ENCODE measurements around the gene CCDC102B. TPM values are rescaled to one million over a fixed set of nuclear protein-coding genes. Genes with fewer than 3 reads are reported as not detected.
"Not testable (repeated sequence)": the region's sequence is repeated elsewhere in the genome, so short reads cannot be mapped to it uniquely, and the experiment has no call there.

The CCDC102B gene
- total and polyA plus RNA-seq, 2 experiments from 2014 or later, result 1.3 to 2.1 TPM

DNA sequence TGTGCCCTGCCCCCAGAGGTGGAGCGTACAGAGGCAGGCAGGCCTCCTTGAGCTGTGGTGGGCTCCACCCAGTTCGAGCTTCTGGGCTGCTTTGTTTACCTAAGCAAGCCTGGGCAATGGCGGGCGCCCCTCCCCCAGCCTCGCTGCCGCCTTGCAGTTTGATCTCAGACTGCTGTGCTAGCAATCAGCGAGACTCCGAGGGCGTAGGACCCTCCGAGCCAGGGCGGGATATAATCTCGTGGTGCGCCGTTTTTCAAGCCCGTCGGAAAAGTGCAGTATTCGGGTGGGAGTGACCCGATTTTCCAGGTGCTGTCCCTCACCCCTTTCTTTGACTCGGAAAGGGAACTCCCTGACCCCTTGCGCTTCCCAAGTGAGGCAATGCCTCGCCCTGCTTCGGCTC, 7.6 kb upstream of the CCDC102B start:
- H3K4me3 ChIP-seq, result not testable (repeated sequence)

GRCh38 chr18:68791801-68792200, 6.1 kb upstream of the CCDC102B start:
- Histone ChIP-seq H3K79me2 (replicated peaks; ENCODE audit: insufficient read depth) (no peaks in the 10 kb centered on the region), H3K4me1 (ENCODE audit: insufficient read depth) (no peaks in the 10 kb centered on the region), H3K9me2 (ENCODE audit: insufficient read depth) (peaks cover 13% of the 10 kb centered on the region), H3K4me3 (no peak overlapping the region), H3K27ac (ENCODE audit: low read depth) (no peak overlapping the region), H2AFZ (no peak overlapping the region), H3K27me3 (ENCODE audit: insufficient read depth) (no peaks in the 10 kb centered on the region), H3K36me3 (ENCODE audit: insufficient read depth) (no peaks in the 10 kb centered on the region), H4K20me1 (replicated peaks; ENCODE audit: insufficient read depth) (no peaks in the 10 kb centered on the region), H3F3A (replicated peaks; ENCODE audit: low read depth) (no peaks in the 10 kb centered on the region), H3K4me2 (no peak overlapping the region)
- DNase-seq (ENCODE audit: low spot score) (no peak), ATAC-seq (no peak)
- Mint-ChIP-seq H3K36me3 (ENCODE audit: low read depth) (peaks cover 3% of the 10 kb centered on the region; the same call in 1 of the 3 replicates), H3K4me3 (no peak overlapping the region), H3K9me3 (peaks cover 2% of the 10 kb centered on the region; the same call in 1 of the 3 replicates), H3K27me3 (ENCODE audit: insufficient read depth, low read depth, poor library complexity) (no peaks in the 10 kb centered on the region), H3K4me1 (peaks cover 9% of the 10 kb centered on the region), H3K27ac (no peak overlapping the region)
- no peak for TF ChIP-seq STAT1 (IDR thresholded peaks at IDR 0.05; ENCODE audit: unreplicated experiment)
- TF ChIP-seq ZNF114 (CRISPR knock-in tag; IDR thresholded peaks at IDR 0.05), result no peak
- TF ChIP-seq EZH2 (IDR thresholded peaks at IDR 0.05; ENCODE audit: low read depth, unreplicated experiment), result no peak
- no peak for TF ChIP-seq ZNF331 (CRISPR knock-in tag; IDR thresholded peaks at IDR 0.05; ENCODE audit: low read depth)
- TF ChIP-seq, protein P1, sequence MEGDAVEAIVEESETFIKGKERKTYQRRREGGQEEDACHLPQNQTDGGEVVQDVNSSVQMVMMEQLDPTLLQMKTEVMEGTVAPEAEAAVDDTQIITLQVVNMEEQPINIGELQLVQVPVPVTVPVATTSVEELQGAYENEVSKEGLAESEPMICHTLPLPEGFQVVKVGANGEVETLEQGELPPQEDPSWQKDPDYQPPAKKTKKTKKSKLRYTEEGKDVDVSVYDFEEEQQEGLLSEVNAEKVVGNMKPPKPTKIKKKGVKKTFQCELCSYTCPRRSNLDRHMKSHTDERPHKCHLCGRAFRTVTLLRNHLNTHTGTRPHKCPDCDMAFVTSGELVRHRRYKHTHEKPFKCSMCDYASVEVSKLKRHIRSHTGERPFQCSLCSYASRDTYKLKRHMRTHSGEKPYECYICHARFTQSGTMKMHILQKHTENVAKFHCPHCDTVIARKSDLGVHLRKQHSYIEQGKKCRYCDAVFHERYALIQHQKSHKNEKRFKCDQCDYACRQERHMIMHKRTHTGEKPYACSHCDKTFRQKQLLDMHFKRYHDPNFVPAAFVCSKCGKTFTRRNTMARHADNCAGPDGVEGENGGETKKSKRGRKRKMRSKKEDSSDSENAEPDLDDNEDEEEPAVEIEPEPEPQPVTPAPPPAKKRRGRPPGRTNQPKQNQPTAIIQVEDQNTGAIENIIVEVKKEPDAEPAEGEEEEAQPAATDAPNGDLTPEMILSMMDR (conservative IDR thresholded peaks at IDR 0.05; ENCODE audit: low read depth in 2 of 2), result no peak
- TF ChIP-seq EZH2phosphoT487 (IDR thresholded peaks at IDR 0.05; ENCODE audit: unreplicated experiment), result no peak
- TF ChIP-seq, protein P2, sequence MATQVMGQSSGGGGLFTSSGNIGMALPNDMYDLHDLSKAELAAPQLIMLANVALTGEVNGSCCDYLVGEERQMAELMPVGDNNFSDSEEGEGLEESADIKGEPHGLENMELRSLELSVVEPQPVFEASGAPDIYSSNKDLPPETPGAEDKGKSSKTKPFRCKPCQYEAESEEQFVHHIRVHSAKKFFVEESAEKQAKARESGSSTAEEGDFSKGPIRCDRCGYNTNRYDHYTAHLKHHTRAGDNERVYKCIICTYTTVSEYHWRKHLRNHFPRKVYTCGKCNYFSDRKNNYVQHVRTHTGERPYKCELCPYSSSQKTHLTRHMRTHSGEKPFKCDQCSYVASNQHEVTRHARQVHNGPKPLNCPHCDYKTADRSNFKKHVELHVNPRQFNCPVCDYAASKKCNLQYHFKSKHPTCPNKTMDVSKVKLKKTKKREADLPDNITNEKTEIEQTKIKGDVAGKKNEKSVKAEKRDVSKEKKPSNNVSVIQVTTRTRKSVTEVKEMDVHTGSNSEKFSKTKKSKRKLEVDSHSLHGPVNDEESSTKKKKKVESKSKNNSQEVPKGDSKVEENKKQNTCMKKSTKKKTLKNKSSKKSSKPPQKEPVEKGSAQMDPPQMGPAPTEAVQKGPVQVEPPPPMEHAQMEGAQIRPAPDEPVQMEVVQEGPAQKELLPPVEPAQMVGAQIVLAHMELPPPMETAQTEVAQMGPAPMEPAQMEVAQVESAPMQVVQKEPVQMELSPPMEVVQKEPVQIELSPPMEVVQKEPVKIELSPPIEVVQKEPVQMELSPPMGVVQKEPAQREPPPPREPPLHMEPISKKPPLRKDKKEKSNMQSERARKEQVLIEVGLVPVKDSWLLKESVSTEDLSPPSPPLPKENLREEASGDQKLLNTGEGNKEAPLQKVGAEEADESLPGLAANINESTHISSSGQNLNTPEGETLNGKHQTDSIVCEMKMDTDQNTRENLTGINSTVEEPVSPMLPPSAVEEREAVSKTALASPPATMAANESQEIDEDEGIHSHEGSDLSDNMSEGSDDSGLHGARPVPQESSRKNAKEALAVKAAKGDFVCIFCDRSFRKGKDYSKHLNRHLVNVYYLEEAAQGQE (IDR thresholded peaks at IDR 0.05; ENCODE audit: unreplicated experiment), result no peak
- TF ChIP-seq JUNB (IDR thresholded peaks at IDR 0.05; ENCODE audit: unreplicated experiment), result no peak
- TF ChIP-seq NANOG (IDR thresholded peaks at IDR 0.05; ENCODE audit: borderline replicate concordance), result no peak
- TF ChIP-seq, protein P3, sequence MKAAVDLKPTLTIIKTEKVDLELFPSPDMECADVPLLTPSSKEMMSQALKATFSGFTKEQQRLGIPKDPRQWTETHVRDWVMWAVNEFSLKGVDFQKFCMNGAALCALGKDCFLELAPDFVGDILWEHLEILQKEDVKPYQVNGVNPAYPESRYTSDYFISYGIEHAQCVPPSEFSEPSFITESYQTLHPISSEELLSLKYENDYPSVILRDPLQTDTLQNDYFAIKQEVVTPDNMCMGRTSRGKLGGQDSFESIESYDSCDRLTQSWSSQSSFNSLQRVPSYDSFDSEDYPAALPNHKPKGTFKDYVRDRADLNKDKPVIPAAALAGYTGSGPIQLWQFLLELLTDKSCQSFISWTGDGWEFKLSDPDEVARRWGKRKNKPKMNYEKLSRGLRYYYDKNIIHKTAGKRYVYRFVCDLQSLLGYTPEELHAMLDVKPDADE (IDR thresholded peaks at IDR 0.05), result no peak
- no peak for TF ChIP-seq POLR2AphosphoS5 (IDR thresholded peaks at IDR 0.05; ENCODE audit: low read depth)
- TF ChIP-seq CREB1 (CRISPR knock-in tag; IDR thresholded peaks at IDR 0.05; ENCODE audit: low read depth), result no peak

More for the DNA sequence above, 7.6 kb upstream of the CCDC102B start:
- not testable (repeated sequence) for H4K20me1 ChIP-seq (replicated peaks; ENCODE audit: insufficient read depth); ATAC-seq; H3K4me1 ChIP-seq (ENCODE audit: insufficient read depth); H3K27me3 ChIP-seq (ENCODE audit: insufficient read depth); DNase-seq (ENCODE audit: low spot score); H3K9me2 ChIP-seq (ENCODE audit: insufficient read depth); H3K36me3 Mint-ChIP-seq (ENCODE audit: low read depth); H3K4me2 ChIP-seq; H3K9me3 Mint-ChIP-seq; H3K4me3 Mint-ChIP-seq; H3K36me3 ChIP-seq (ENCODE audit: insufficient read depth); H3K4me1 Mint-ChIP-seq; H2AFZ ChIP-seq; H3K27ac Mint-ChIP-seq; H3K79me2 ChIP-seq (replicated peaks; ENCODE audit: insufficient read depth); H3F3A ChIP-seq (replicated peaks; ENCODE audit: low read depth); H3K27ac ChIP-seq (ENCODE audit: low read depth); H3K27me3 Mint-ChIP-seq (ENCODE audit: insufficient read depth, low read depth, poor library complexity)
